PC-9 (cell line): ENCODE results near the gene RNF125. TPM values are rescaled to one million over a fixed set of nuclear protein-coding genes. Genes with fewer than 3 reads are reported as not detected.

ENCODE experiments used
- BruUV-seq: library from RNA; stranded (reverse); fragments of 400-500 nt; replicated peaks from 2 replicates; lab custom pipeline; 2021; lab: Mats Ljungman, UMichigan
- CTCF ChIA-PET: fragments of 300-600 bp; sonication (Branson Sonifier 250); formaldehyde crosslinking; loops from one replicate; lab custom pipeline; 2022; ENCODE audit warnings: antibody characterized with exemption; lab: Charles Lee
- POLR2A ChIA-PET: fragments of 300-600 bp; sonication (Branson Sonifier 250); formaldehyde crosslinking; loops from one replicate; lab custom pipeline; 2022; ENCODE audit warnings: antibody characterized with exemption; ENCODE audit not compliant: unreplicated experiment; lab: Charles Lee
- DNase-seq, 2 experiments: peaks; one replicate each; pipeline versions ENCODE4 v3.0.0 to v3.0.0-alpha.2; 2015 to 2022; ENCODE audit warnings: mixed read lengths in 1 of 2
- H2AFZ ChIP-seq: fragments of 200-600 bp; sonication (generic); 2 replicates; pipeline ENCODE4 v1.8.1; 2017; ENCODE audit warnings: antibody characterized with exemption
- H3F3A ChIP-seq: fragments of 200-600 bp; sonication (generic); 2 replicates; pipeline ENCODE4 v1.8.1; 2017; ENCODE audit warnings: antibody characterized with exemption, mild to moderate bottlenecking, low read depth; ENCODE audit not compliant: insufficient read depth
- H3K27ac ChIP-seq: fragments of 200-600 bp; sonication (generic); 2 replicates; pipeline ENCODE4 v1.6.1; 2016; ENCODE audit warnings: mixed run types
- H3K27me3 ChIP-seq: fragments of 200-600 bp; sonication (generic); 2 replicates; pipeline ENCODE4 v1.6.1; 2016; ENCODE audit warnings: low read depth, mixed run types; ENCODE audit not compliant: insufficient read depth
- H3K36me3 ChIP-seq: fragments of 200-600 bp; sonication (generic); 2 replicates; pipeline ENCODE4 v1.6.1; 2016; ENCODE audit warnings: low read depth, mixed run types
- H3K4me1 ChIP-seq: fragments of 200-600 bp; sonication (generic); replicated peaks from 2 replicates; pipeline ENCODE4 v1.6.1; 2016; ENCODE audit warnings: mixed run types; ENCODE audit not compliant: insufficient read depth
- H3K4me2 ChIP-seq: fragments of 200-600 bp; sonication (generic); 2 replicates; pipeline ENCODE4 v1.6.1; 2017; ENCODE audit warnings: mixed run types
- H3K4me3 ChIP-seq: fragments of 200-600 bp; sonication (generic); 2 replicates; pipeline ENCODE4 v1.6.1; 2016; ENCODE audit warnings: mixed run types
- H3K79me2 ChIP-seq: fragments of 200-600 bp; sonication (generic); 2 replicates; pipeline ENCODE4 v1.6.1; 2017; ENCODE audit warnings: low read depth, mixed run types
- H3K9me2 ChIP-seq: fragments of 200-600 bp; sonication (generic); 2 replicates; pipeline ENCODE4 v1.8.1; 2017; ENCODE audit warnings: mild to moderate bottlenecking; ENCODE audit not compliant: insufficient read depth
- H3K9me3 ChIP-seq: fragments of 200-600 bp; sonication (generic); 2 replicates; pipeline ENCODE4 v1.8.1; 2016; ENCODE audit warnings: low read depth; ENCODE audit not compliant: insufficient read depth
- H4K20me1 ChIP-seq: fragments of 200-600 bp; sonication (generic); 2 replicates; pipeline ENCODE4 v1.8.1; 2017; ENCODE audit not compliant: insufficient read depth
- CTCF ChIP-seq: fragments of 200-600 bp; sonication (generic); conservative IDR thresholded peaks from 2 replicates; pipeline ENCODE4 v1.6.1; 2017; ENCODE audit warnings: mixed run types, antibody characterized with exemption, mild to moderate bottlenecking, moderate library complexity
- EZH2 ChIP-seq: fragments of 200-600 bp; sonication (generic); IDR thresholded peaks from 2 replicates; pipeline ENCODE4 v1.8.0; 2017; ENCODE audit warnings: antibody characterized with exemption, low read depth
- intact Hi-C: fragments of 100-400 bp; cut with micrococcal nuclease; formaldehyde crosslinking; loops from one replicate; pipeline ENCODE4 v1.10.0; 2022; ENCODE audit not compliant: unreplicated experiment
- total RNA-seq: library from RNA; stranded (reverse); gene quantifications from 2 replicates; pipeline ENCODE4 v1.2.3, GENCODE V29; 2021

The RNF125 gene
- total RNA-seq, 1 experiment from 2014 or later, result 0.15 TPM

DNA sequence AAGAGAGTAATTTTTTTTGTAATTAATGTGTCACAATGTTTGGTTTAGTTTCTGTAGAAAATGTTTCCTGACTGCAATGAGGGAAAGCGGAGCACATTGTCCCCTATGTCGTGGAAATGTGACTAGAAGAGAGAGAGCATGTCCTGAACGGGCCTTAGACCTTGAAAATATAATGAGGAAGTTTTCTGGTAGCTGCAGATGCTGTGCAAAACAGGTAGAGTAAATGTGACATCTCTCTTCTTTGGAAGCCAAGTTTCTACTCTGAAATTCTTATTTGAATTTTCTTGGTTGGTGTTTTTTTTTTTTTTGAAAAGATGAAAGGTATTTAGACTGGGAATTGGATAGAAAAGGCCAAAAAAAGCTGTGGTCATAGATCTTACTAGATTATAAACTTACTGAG, 93.1 kb downstream of the RNF125 start:
- Histone ChIP-seq H3K4me2 (no peak overlapping the region), H3K79me2 (peaks cover 21% of the 10 kb centered on the region), H3K9me3 (no peaks in the 10 kb centered on the region), H3K27me3 (no peaks in the 10 kb centered on the region), H2AFZ (no peak overlapping the region), H3K27ac (no peak overlapping the region), H3K9me2 (no peaks in the 10 kb centered on the region), H3K4me1 (no peaks in the 10 kb centered on the region), H3K36me3 (no peaks in the 10 kb centered on the region), H3F3A (no peaks in the 10 kb centered on the region), H3K4me3 (no peak overlapping the region), H4K20me1 (0 out of 2 replicates have a peak, but pooled peaks cover 2% of the 10 kb centered on the region)
- ChIA-PET CTCF (no interaction called here), POLR2A (interaction anchor here (0.7 kb wide), 1 partner anchor 242 kb away, joined by 8 read pairs; no protein-coding TSS in a partner anchor)
- intact Hi-C loops, result no loop called here
- TF ChIP-seq CTCF, result no peak
- TF ChIP-seq EZH2, result no peak
- BruUV-seq, result no TSS peak
- no peak for DNase-seq

GRCh38 chr18:32112826-32113225, 94.2 kb downstream of the RNF125 start:
- no peak overlapping the region for H3K27ac ChIP-seq
- no peaks in the 10 kb centered on the region for H3K36me3 ChIP-seq
- H3K4me3 ChIP-seq, result no peak overlapping the region
- no peaks in the 10 kb centered on the region for H3K4me1 ChIP-seq
- H3K79me2 ChIP-seq, result peaks cover 20% of the 10 kb centered on the region
- H3K27me3 ChIP-seq, result no peaks in the 10 kb centered on the region
- no peak for DNase-seq
- CTCF ChIA-PET, result no interaction called here
- no peak for TF ChIP-seq EZH2
- TF ChIP-seq CTCF, result no peak
- H3F3A ChIP-seq, result no peaks in the 10 kb centered on the region
- 0 out of 2 replicates have a peak, but pooled peaks cover 2% of the 10 kb centered on the region for H4K20me1 ChIP-seq
- no peaks in the 10 kb centered on the region for H3K9me3 ChIP-seq
- no TSS peak for BruUV-seq
- no peak overlapping the region for H2AFZ ChIP-seq
- POLR2A ChIA-PET, result no interaction called here
- intact Hi-C loops, result no loop called here
- no peak overlapping the region for H3K4me2 ChIP-seq
- no peaks in the 10 kb centered on the region for H3K9me2 ChIP-seq

GRCh38 chr18:32114293-32114942, 95.8 kb downstream of the RNF125 start:
- H3K4me1 ChIP-seq, result no peaks in the 10 kb centered on the region
- no peaks in the 10 kb centered on the region for H3K9me2 ChIP-seq
- BruUV-seq, result no TSS peak
- CTCF ChIA-PET, result no interaction called here
- H3K27me3 ChIP-seq, result no peaks in the 10 kb centered on the region
- no peak overlapping the region for H3K27ac ChIP-seq
- H2AFZ ChIP-seq, result no peak overlapping the region
- H3K36me3 ChIP-seq, result no peaks in the 10 kb centered on the region
- intact Hi-C loops, result no loop called here
- H3K9me3 ChIP-seq, result no peaks in the 10 kb centered on the region
- TF ChIP-seq CTCF (no peak), EZH2 (no peak)
- peaks cover 7% of the 10 kb centered on the region; the same call in 1 of the 2 replicates for H3K79me2 ChIP-seq
- H3F3A ChIP-seq, result no peaks in the 10 kb centered on the region
- POLR2A ChIA-PET, result no interaction called here
- H3K4me3 ChIP-seq, result no peak overlapping the region
- DNase-seq, result no peak
- no peak overlapping the region for H3K4me2 ChIP-seq
- H4K20me1 ChIP-seq, result 0 out of 2 replicates have a peak, but pooled peaks cover 2% of the 10 kb centered on the region
